NT2/D1 (cell line): Measurements from ENCODE around the gene MARCHF4.

Experiments used
- SUZ12 ChIP-seq: IDR thresholded peaks from 2 replicates; pipeline ENCODE4 v1.6.1; 2011; ENCODE audit not compliant: insufficient read length, insufficient read depth; ENCODE audit errors: extremely low read depth
- YY1 ChIP-seq: IDR thresholded peaks from 2 replicates; pipeline ENCODE4 v1.6.1; 2011; ENCODE audit not compliant: insufficient read length, insufficient read depth
- ZNF274 ChIP-seq: IDR thresholded peaks from 2 replicates; pipeline ENCODE4 v1.6.1; 2011; ENCODE audit warnings: mild to moderate bottlenecking, low read depth, low read length

GRCh38 chr2:216346781-216347180, 25.5 kb downstream of the MARCHF4 start:
- no peak for TF ChIP-seq ZNF274
- TF ChIP-seq SUZ12: no peak
- TF ChIP-seq YY1: no peak
